ENCODE data around the gene ADAM11. TPM values are rescaled to one million over a fixed set of nuclear protein-coding genes. Genes with fewer than 3 reads are reported as not detected.

ADAM11 gene
- polyA plus RNA-seq, 1 donor (not counting 4 experiments of a cell fraction or from before 2014, with no cell fraction given), result 0.03 TPM

- Histone ChIP-seq H3K9ac (ENCODE audit: control insufficient read depth, extremely low read depth, insufficient read depth, low read length) (no peak overlapping the region), H3K27me3 (ENCODE audit: control insufficient read depth, extremely low read depth, insufficient read depth, low read length) (peaks cover 3% of the 10 kb centered on the region), H2AFZ (ENCODE audit: control insufficient read depth, low read length) (no peak overlapping the region), H3K9me1 (ENCODE audit: control insufficient read depth, extremely low read depth, insufficient read depth, low read length) (no peaks in the 10 kb centered on the region), H3K79me2 (ENCODE audit: control insufficient read depth, insufficient read depth, low read length) (no peaks in the 10 kb centered on the region), H3K36me3 (ENCODE audit: control insufficient read depth in 2 of 2, extremely low read depth in 1 of 2, insufficient read depth in 2 of 2, low read length in 2 of 2) (no peaks in the 10 kb centered on the region), H3K4me2 (ENCODE audit: control insufficient read depth, extremely low read depth, insufficient read depth, low read depth, low read length) (no peak overlapping the region), H4K20me1 (ENCODE audit: control insufficient read depth, extremely low read depth, insufficient read depth, low read length) (no peaks in the 10 kb centered on the region), H3K27ac (ENCODE audit: control insufficient read depth, insufficient read depth, low read length) (no peak overlapping the region), H3K9me3 (ENCODE audit: control insufficient read depth, low read depth, low read length) (no peaks in the 10 kb centered on the region), H3K4me3 (ENCODE audit: control insufficient read depth in 2 of 3, extremely low read depth in 1 of 3, insufficient read depth in 2 of 3, low read depth in 1 of 3, low read length in 3 of 3) (no peak overlapping the region), H3K4me1 (ENCODE audit: control insufficient read depth, extremely low read depth, insufficient read depth, low read length) (peaks cover 3% of the 10 kb centered on the region)
- DNase-seq (ENCODE audit: low read depth, low spot score) (no peak), FAIRE-seq (no peak)
- dilution Hi-C loops (cut with MboI; ENCODE audit: extremely low pct_ligation_motif_present, low sequenced_read_pairs), result no loop called here
- TF ChIP-seq EZH2 (IDR thresholded peaks at IDR 0.05; ENCODE audit: low read length) (no peak), CTCF (optimal IDR thresholded peaks at IDR 0.05 in 1 of 3, IDR thresholded peaks at IDR 0.05 in 1 of 3, conservative IDR thresholded peaks at IDR 0.05 in 1 of 3; ENCODE audit: extremely low read depth in 1 of 3, insufficient read depth in 2 of 3, low read length in 3 of 3) (no peak)
Observed at GRCh38 chr17:44782326-44782850, 23.6 kb downstream of the ADAM11 start.

GRCh38 chr17:44785921-44786320 lies 27.1 kb downstream of the ADAM11 start:
- Histone ChIP-seq H4K20me1 (ENCODE audit: control insufficient read depth, extremely low read depth, insufficient read depth, low read length) (no peaks in the 10 kb centered on the region), H2AFZ (ENCODE audit: control insufficient read depth, low read length) (no peak overlapping the region), H3K79me2 (ENCODE audit: control insufficient read depth, insufficient read depth, low read length) (no peaks in the 10 kb centered on the region), H3K4me2 (ENCODE audit: control insufficient read depth, extremely low read depth, insufficient read depth, low read depth, low read length) (no peak overlapping the region), H3K4me1 (ENCODE audit: control insufficient read depth, extremely low read depth, insufficient read depth, low read length) (no peaks in the 10 kb centered on the region), H3K9me1 (ENCODE audit: control insufficient read depth, extremely low read depth, insufficient read depth, low read length) (no peaks in the 10 kb centered on the region), H3K9ac (ENCODE audit: control insufficient read depth, extremely low read depth, insufficient read depth, low read length) (no peak overlapping the region), H3K4me3 (ENCODE audit: control insufficient read depth in 2 of 3, extremely low read depth in 1 of 3, insufficient read depth in 2 of 3, low read depth in 1 of 3, low read length in 3 of 3) (no peak overlapping the region), H3K27ac (ENCODE audit: control insufficient read depth, insufficient read depth, low read length) (no peak overlapping the region), H3K9me3 (ENCODE audit: control insufficient read depth, low read depth, low read length) (no peaks in the 10 kb centered on the region), H3K36me3 (ENCODE audit: control insufficient read depth in 2 of 2, extremely low read depth in 1 of 2, insufficient read depth in 2 of 2, low read length in 2 of 2) (no peaks in the 10 kb centered on the region), H3K27me3 (ENCODE audit: control insufficient read depth, extremely low read depth, insufficient read depth, low read length) (no peaks in the 10 kb centered on the region)
- FAIRE-seq (no peak), DNase-seq (ENCODE audit: low read depth, low spot score) (no peak)
- TF ChIP-seq EZH2 (IDR thresholded peaks at IDR 0.05; ENCODE audit: low read length) (no peak), CTCF (optimal IDR thresholded peaks at IDR 0.05 in 1 of 3, IDR thresholded peaks at IDR 0.05 in 1 of 3, conservative IDR thresholded peaks at IDR 0.05 in 1 of 3; ENCODE audit: extremely low read depth in 1 of 3, insufficient read depth in 2 of 3, low read length in 3 of 3) (no peak)
- dilution Hi-C loops (cut with MboI; ENCODE audit: extremely low pct_ligation_motif_present, low sequenced_read_pairs), result no loop called here
